Activated CD8-positive, alpha-beta memory T cell treated with anti-CD3 and anti-CD28 coated beads for 4 hours (primary cell): ENCODE results near the gene GRIP1.
"Not testable (repeated sequence)": the region's sequence is repeated elsewhere in the genome, so short reads cannot be mapped to it uniquely, and the experiment has no call there.

Experiments
- DNase-seq, 2 donors: peaks; one replicate each; pipeline ENCODE4 v3.0.0-alpha.2; 2020; ENCODE audit warnings: low read depth in 2 of 2

Gene GRIP1

DNA sequence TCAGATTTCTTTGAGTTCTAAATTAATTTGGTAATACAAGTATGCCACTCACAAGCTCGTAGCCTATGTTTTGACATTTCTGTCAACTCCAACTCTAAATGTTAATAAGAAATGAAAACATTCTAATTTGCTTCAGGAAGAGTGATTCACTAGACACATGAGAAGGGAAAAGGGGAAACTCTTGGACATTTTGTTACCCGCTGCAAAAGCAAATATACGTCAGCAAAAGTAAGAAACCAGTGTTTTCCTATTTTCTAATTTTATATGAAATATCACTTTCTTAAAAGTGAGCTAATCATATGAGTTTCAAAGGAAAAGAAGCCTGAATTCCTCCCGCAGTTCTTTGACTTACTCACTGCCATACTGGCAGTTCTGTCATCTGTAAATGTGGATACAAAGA is 162.3 kb downstream of the GRIP1 start:
- no peak for DNase-seq

DNA sequence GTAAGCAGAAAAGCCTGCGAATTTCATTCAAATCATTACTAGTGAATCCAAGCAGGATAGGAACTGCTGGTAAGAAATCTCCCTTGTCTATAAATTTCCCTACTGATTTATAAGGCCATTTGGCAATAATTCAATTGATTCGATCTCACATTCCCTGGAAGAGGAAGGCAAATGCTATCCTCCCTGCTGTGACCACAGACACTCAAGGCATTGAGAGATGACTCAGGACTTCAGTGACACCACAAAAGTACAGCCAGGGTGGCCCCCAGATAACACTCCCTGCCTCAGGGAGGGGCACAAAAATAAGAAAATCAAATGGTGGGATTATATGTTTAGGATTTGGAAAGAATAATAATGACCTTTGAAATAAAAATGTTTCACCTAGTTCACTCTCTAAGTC is 162.7 kb downstream of the GRIP1 start:
- DNase-seq = no peak

GRCh38 chr12:66514581-66514980 is 164.3 kb downstream of the GRIP1 start:
- no peak for DNase-seq

GRCh38 chr12:66508025-66508424 is 170.9 kb downstream of the GRIP1 start:
- DNase-seq = no peak

GRCh38 chr12:66503746-66504145 is 175.1 kb downstream of the GRIP1 start:
- DNase-seq = no peak

- DNase-seq = no peak
These were observed 176.0 kb downstream of the GRIP1 start for GRCh38 chr12:66502911-66503310.

DNA sequence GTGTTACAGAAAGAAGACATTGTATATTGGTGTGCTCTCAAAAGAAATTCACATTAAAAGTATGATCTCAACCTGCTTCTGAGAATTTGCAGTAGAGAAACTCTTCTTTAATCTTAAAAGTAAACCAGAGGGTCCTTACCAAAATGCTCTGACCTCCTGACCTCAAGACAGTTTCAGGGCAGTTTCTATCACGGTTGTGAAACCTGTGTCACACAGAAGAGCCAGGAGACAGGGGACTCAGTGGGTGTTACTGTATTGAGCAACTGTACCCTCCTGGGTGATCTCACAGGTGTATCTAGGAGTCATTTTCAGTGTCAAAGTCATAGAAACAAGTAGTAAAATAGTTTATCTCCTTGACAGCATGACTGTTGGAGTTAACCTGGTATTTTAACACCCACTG is 178.0 kb downstream of the GRIP1 start:
- DNase-seq = no peak

GRCh38 chr12:66500091-66500490 is 178.8 kb downstream of the GRIP1 start:
- DNase-seq = no peak

DNA sequence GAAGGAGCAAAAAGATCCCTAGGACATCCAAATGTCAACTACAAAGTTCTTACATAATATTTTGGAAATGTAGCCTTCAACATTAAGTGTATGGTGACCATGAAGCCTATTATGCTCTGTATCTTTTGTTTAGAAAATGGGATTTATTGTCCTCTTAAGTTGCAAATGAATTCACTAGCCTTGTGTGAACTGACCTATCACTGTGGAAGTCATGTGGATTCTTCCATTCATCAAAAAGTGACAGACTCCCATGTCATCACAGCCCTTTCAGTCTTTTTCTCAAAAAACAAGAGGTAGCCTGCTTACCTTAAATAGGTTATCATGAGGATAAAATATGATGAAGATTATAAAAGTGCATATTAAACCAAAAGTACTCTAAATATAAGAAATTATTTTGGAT is 179.9 kb downstream of the GRIP1 start:
- no peak for DNase-seq

DNA sequence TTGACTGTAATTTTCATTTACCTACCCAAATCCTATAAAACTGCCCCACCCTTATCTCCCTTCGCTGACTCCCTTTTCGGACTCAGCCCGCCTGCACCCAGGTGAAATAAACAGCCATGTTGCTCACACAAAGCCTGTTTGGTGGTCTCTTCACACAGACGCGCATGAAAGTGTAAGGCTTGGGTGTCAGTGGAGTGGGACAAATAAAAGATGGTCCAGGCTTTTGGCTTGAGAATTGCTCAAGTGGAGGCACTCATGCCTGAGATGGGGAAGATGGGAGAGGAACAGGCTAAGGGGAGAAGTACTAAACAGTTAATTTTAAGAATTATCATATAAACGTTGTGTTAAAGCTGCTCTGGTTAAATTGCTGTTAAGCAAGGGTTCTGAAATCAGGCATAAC is 180.8 kb downstream of the GRIP1 start:
- DNase-seq = not testable (repeated sequence)

DNA sequence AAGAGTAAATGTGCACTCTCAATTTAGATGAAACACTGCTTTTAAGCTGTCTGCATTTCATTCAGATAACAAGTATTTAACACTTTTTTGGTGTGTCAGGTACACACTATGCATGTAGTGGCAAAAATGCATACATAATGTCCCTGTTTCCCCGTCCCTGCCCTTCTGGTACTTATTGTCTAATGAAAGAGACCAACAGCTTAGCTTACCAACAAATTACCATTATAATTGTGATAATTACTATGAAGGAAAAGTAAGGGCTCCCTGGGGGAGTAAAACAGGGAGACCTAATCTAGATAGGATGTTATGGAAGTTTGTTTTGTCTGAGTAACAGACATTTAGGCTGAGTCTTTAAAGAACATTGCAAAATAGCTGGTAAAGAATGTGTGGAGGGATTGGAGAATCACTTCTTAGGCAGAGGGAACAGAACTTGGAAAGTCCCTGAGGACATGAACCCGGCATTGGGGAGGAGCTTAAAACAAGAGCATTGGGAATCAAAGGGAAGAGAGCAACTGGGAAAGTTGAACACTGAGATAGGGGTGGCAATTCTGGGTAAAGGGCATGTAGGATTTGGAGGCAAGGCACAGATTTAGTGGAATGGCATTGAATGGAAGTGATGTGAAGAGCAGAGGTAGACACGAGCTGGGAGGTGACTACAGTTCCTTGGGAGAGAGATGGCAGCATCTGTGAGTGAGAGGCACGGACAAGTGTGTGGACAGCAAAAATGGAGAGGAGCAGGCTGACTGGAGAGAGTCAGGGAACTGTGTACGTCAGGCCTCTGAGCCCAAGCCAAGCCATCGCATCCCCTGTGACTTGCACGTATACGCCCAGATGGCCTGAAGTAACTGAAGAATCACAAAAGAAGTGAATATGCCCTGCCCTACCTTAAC is 181.6 kb downstream of the GRIP1 start:
- DNase-seq = no peak

GRCh38 chr12:66496595-66496994 is 182.3 kb downstream of the GRIP1 start:
- no peak for DNase-seq

DNA sequence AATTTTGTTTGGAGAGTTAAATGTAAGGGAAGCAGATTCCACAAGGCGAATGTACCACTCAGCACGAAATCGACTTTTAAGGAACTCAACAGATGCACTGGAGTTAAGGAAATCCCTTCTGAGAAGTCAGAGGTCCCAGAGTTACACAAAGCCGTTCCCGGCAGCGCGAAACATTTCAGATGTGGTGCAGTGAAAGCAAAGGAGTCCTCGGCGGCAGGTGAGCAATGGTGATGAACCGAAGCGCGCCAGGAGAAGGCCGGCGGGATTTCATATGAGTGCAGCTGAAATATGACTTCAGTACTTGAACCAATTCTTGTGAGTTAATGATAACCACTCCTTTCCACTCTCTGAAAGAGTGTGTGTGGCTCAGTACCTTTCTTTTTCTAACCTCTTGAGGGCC is 183.2 kb downstream of the GRIP1 start:
- no peak for DNase-seq

DNA sequence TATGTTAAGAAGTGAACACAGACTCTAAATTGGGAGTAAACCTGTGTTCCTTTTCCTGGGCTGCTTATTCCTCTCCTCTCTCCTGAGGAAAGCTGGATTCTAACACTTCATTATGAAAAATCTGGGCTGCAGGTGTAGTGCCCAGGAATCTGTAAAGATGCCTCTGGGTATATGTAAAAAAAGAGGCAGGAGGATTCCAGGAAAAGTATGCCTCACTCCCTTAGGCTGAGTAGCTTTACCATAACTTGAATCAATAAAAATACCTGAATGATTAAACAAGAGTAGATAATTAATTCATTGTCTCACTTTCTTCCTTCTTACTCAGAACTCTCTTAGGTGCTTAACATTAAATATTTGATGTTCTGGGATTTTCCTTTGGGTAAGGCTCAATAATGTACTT is 185.1 kb downstream of the GRIP1 start:
- no peak for DNase-seq

GRCh38 chr12:66491853-66492252 is 187.0 kb downstream of the GRIP1 start:
- DNase-seq = no peak

GRCh38 chr12:66482351-66483203 is 196.3 kb downstream of the GRIP1 start:
- no peak for DNase-seq

DNA sequence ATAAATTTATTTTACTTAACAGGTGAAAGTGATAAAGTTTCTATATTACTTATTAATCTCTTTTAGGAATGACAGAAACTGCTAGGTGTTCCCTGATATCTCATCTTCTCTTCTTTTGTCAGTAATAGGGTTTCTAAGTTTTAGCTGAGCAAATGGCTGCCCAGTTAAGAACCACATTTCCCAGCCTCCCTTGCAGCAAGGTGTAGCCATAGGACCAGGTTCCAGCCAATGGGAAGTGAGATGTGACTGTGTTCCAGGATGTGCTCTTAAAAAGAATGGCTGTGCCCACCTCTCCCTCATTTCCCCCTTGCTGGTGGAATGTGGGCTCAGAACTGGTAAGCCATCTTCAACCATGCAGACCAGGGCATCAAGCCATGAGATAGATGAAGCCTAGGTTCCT is 210.9 kb downstream of the GRIP1 start:
- no peak for DNase-seq

GRCh38 chr12:66461331-66461730 is 217.5 kb downstream of the GRIP1 start:
- DNase-seq = no peak

- no peak for DNase-seq
These were observed 218.9 kb downstream of the GRIP1 start for GRCh38 chr12:66459944-66460482.

- no peak for DNase-seq
These were observed 222.3 kb downstream of the GRIP1 start for GRCh38 chr12:66456612-66457011.

- DNase-seq = no peak
These were observed 225.0 kb downstream of the GRIP1 start for GRCh38 chr12:66453844-66454243.

GRCh38 chr12:66453120-66453519 is 225.8 kb downstream of the GRIP1 start:
- no peak for DNase-seq

DNA sequence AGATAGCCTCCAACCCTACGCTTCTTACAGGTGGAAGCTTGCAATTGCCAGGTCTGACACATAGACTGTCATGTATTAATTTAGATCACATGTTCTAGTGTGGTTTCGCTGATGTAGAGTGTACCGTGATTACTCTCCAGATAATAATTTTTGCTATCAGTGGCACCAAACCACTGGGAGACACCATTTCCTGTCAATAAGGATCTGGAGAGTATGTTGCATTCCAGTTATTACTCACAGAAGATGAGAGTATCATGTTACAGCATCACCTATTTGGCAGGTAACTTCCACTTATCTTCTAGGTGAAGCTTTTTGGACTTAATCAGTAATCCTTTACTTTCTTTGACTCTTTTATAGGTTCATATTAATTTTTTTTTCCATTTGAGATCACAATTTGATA is 229.3 kb downstream of the GRIP1 start:
- DNase-seq = no peak
